HCT116 (cell line): ENCODE data around the gene UTS2B. TPM values are rescaled to one million over a fixed set of nuclear protein-coding genes. Genes with fewer than 3 reads are reported as not detected.
"Not testable (repeated sequence)": the region's sequence is repeated elsewhere in the genome, so short reads cannot be mapped to it uniquely, and the experiment has no call there.

ENCODE experiments used
- ATAC-seq: fragments of 200-7000 bp; cut with Tn5 transposase; 2 replicates; pipeline ENCODE4 v1.9.1; 2020; ENCODE audit warnings: mild to moderate bottlenecking, moderate library complexity
- BruUV-seq: library from RNA; stranded (reverse); fragments of 400-500 nt; replicated peaks from 2 replicates; lab custom pipeline; 2021; lab: Mats Ljungman, UMichigan
- CTCF ChIA-PET: fragments of 300-600 bp; sonication (Branson Sonifier 250); formaldehyde crosslinking; loops from one replicate; lab custom pipeline; 2021; ENCODE audit warnings: antibody characterized with exemption; lab: Charles Lee
- POLR2A ChIA-PET: fragments of 300-600, 350-600 bp; sonication (Branson Sonifier 250); formaldehyde crosslinking; loops from one replicate; lab custom pipeline; 2021; ENCODE audit warnings: antibody characterized with exemption; lab: Charles Lee
- RAD21 ChIA-PET, 2 experiments: fragments of 300-600 bp; sonication (Branson Sonifier 250); formaldehyde crosslinking; loops; one replicate each; lab custom pipeline; 2023; ENCODE audit warnings: low total read pairs in 2 of 2; ENCODE audit not compliant: uncharacterized antibody in 2 of 2, unreplicated experiment in 2 of 2, low non-redundant PET in 1 of 2; lab: Charles Lee
- DNase-seq: peaks from one replicate; pipeline ENCODE4 v3.0.0-alpha.2; 2010; ENCODE audit warnings: low read depth, low spot score
- H2AFZ ChIP-seq: fragments of 200-600 bp; shearing (Covaris generic), sonication (generic); 2 replicates; pipeline ENCODE4 v1.6.1; 2017; ENCODE audit warnings: low read depth, mixed run types, mixed read lengths, antibody characterized with exemption, low read length; ENCODE audit not compliant: poor library complexity, severe bottlenecking
- H3K27ac ChIP-seq: 2 replicates; pipeline ENCODE4 v1.5.1; 2012; ENCODE audit warnings: low read depth, low read length
- H3K27me3 ChIP-seq: fragments of 200-600 bp; sonication (generic); 2 replicates; pipeline ENCODE4 v1.6.1; 2016; ENCODE audit warnings: mixed run types, low read length, mixed read lengths; ENCODE audit not compliant: insufficient read depth
- H3K36me3 ChIP-seq, 2 experiments: fragments of 200-500 bp in 1 of 2; fragments of 200-600 bp in 1 of 2; sonication (Bioruptor generic) in 1 of 2; sonication (generic) in 1 of 2; 2 replicates each; pipeline versions ENCODE4 v1.5.1 to v1.6.1; 2014 to 2016; ENCODE audit warnings: low read length in 2 of 2, inconsistent platforms in 1 of 2, mixed read lengths in 1 of 2, mixed run types in 1 of 2; ENCODE audit not compliant: insufficient read depth in 2 of 2, control insufficient read depth in 1 of 2
- H3K4me1 ChIP-seq, 2 experiments: fragments of 200-600 bp in 1 of 2; sonication (generic) in 1 of 2; 2 replicates each; pipeline versions ENCODE4 v1.5.1 to v1.6.1; 2012 to 2017; ENCODE audit warnings: low read length in 2 of 2, inconsistent platforms in 1 of 2, mild to moderate bottlenecking in 1 of 2, mixed read lengths in 1 of 2, mixed run types in 1 of 2, moderate library complexity in 1 of 2; ENCODE audit not compliant: insufficient read depth in 2 of 2, control insufficient read depth in 1 of 2
- H3K4me2 ChIP-seq: fragments of 200-600 bp; sonication (generic); 2 replicates; pipeline ENCODE4 v1.6.1; 2017; ENCODE audit warnings: mixed run types, low read length, mixed read lengths
- H3K4me3 ChIP-seq, 2 experiments: fragments of 200-600 bp in 1 of 2; sonication (generic) in 1 of 2; replicated peaks in 1 of 2; 2 replicates each; pipeline ENCODE4 v1.5.1; 2011 to 2016; ENCODE audit warnings: low read length in 2 of 2, control low read depth in 1 of 2, low read depth in 1 of 2, mild to moderate bottlenecking in 1 of 2, mixed read lengths in 1 of 2, mixed run types in 1 of 2
- H3K79me2 ChIP-seq: fragments of 200-600 bp; sonication (generic); 2 replicates; pipeline ENCODE4 v1.6.1; 2017; ENCODE audit warnings: mild to moderate bottlenecking, mixed run types, low read length, moderate library complexity, mixed read lengths; ENCODE audit not compliant: insufficient read depth
- H3K9ac ChIP-seq: fragments of 200-600 bp; sonication (generic); 2 replicates; pipeline ENCODE4 v1.6.1; 2016; ENCODE audit warnings: low read length, mixed read lengths
- H3K9me2 ChIP-seq: fragments of 200-600 bp; sonication (generic), shearing (Covaris generic); 2 replicates; pipeline ENCODE4 v1.6.1; 2017; ENCODE audit warnings: mixed run types, mild to moderate bottlenecking, moderate library complexity; ENCODE audit not compliant: insufficient read depth
- H3K9me3 ChIP-seq, 2 experiments: fragments of 200-500 bp in 1 of 2; fragments of 200-600 bp in 1 of 2; sonication (Bioruptor generic) in 1 of 2; sonication (generic) in 1 of 2; 2 replicates each; pipeline ENCODE4 v1.6.1; 2014 to 2017; ENCODE audit warnings: low read length in 2 of 2, mixed read lengths in 2 of 2, inconsistent platforms in 1 of 2, low read depth in 1 of 2, mild to moderate bottlenecking in 1 of 2, mixed run types in 1 of 2, moderate library complexity in 1 of 2; ENCODE audit not compliant: control insufficient read depth in 1 of 2, insufficient read depth in 1 of 2
- H4K20me1 ChIP-seq: fragments of 200-600 bp; sonication (generic), shearing (Covaris generic); 2 replicates; pipeline ENCODE4 v1.6.1; 2017; ENCODE audit warnings: mixed run types, mild to moderate bottlenecking, moderate library complexity; ENCODE audit not compliant: insufficient read depth
- CBX3 ChIP-seq: IDR thresholded peaks from 2 replicates; pipeline ENCODE4 v1.6.1; 2012; ENCODE audit warnings: low read depth
- CEBPB ChIP-seq: IDR thresholded peaks from 2 replicates; pipeline ENCODE4 v1.6.1; 2012; ENCODE audit warnings: low read depth
- EZH2 ChIP-seq: fragments of 200-600 bp; sonication (generic); IDR thresholded peaks from 2 replicates; pipeline ENCODE4 v1.6.1; 2017; ENCODE audit warnings: antibody characterized with exemption, mixed run types
- MAX ChIP-seq: IDR thresholded peaks from 2 replicates; pipeline ENCODE4 v1.6.1; 2012
- ZNF274 ChIP-seq: fragments of 200-500 bp; sonication (Bioruptor generic); IDR thresholded peaks from 2 replicates; pipeline ENCODE4 v1.6.1; 2014; ENCODE audit warnings: mild to moderate bottlenecking, low read depth, low read length, inconsistent platforms
- intact Hi-C: fragments of 100-400 bp; cut with micrococcal nuclease; formaldehyde crosslinking; loops from 2 replicates; pipeline ENCODE4 v1.10.0; 2022
- total RNA-seq: library from RNA; stranded (reverse); gene quantifications from one replicate; pipeline ENCODE4 v1.2.1, GENCODE V29; 2021; ENCODE audit not compliant: unreplicated experiment

Gene UTS2B
- total RNA-seq, 1 experiment from 2014 or later = 0.59 TPM

GRCh38 chr3:191275751-191276150 is 54.6 kb downstream of the UTS2B start:
- Histone ChIP-seq H3K9me2 (no peaks in the 10 kb centered on the region), H3K27me3 (no peaks in the 10 kb centered on the region), H3K4me3 (no peak overlapping the region), H3K9me3 (no peaks in the 10 kb centered on the region), H3K27ac (no peak overlapping the region), H3K79me2 (no peaks in the 10 kb centered on the region), H3K4me2 (no peak overlapping the region), H3K4me1 (no peaks in the 10 kb centered on the region), H3K36me3 (no peaks in the 10 kb centered on the region), H3K9ac (no peak overlapping the region), H2AFZ (no peak overlapping the region), H4K20me1 (no peaks in the 10 kb centered on the region)
- intact Hi-C loops = no loop called here
- ChIA-PET CTCF (interaction anchor here (1.0 kb wide), 1 partner anchor 16 kb away, joined by 3 read pairs; no protein-coding TSS in a partner anchor), POLR2A (no interaction called here), RAD21 (no interaction called here)
- no peak for DNase-seq
- TF ChIP-seq ZNF274 = no peak
- TF ChIP-seq MAX = no peak
- TF ChIP-seq EZH2 = no peak
- no peak for TF ChIP-seq CBX3
- no peak for TF ChIP-seq CEBPB
- no TSS peak for BruUV-seq
- no peak for ATAC-seq

GRCh38 chr3:191275244-191275643 is 55.1 kb downstream of the UTS2B start:
- BruUV-seq, H3K4me2 ChIP-seq, RAD21 ChIA-PET, ATAC-seq, H3K9me3 ChIP-seq, H3K4me1 ChIP-seq, intact Hi-C loops, H3K36me3 ChIP-seq, H4K20me1 ChIP-seq, POLR2A ChIA-PET, H3K9ac ChIP-seq, H3K4me3 ChIP-seq, H3K9me2 ChIP-seq, CTCF ChIA-PET, H3K79me2 ChIP-seq, H2AFZ ChIP-seq, H3K27me3 ChIP-seq, H3K27ac ChIP-seq, DNase-seq: not testable (repeated sequence)
